ENCODE results near the gene CTNND2.

- no peak for TF ChIP-seq POLR2AphosphoS5 (IDR thresholded peaks at IDR 0.05)
- TF ChIP-seq CTCF (IDR thresholded peaks at IDR 0.05), result no peak
- TF ChIP-seq EP300 (IDR thresholded peaks at IDR 0.05), result no peak
- no peak for TF ChIP-seq POLR2A (IDR thresholded peaks at IDR 0.05; ENCODE audit: low read depth)
Observed at GRCh38 chr5:11869203-11869602, 35.0 kb downstream of the CTNND2 start.

Data from esophagus muscularis mucosa (tissue), 4 donors.